GM10266 (cell line): ENCODE results near the gene CALN1.
"Not testable (repeated sequence)": the region's sequence is repeated elsewhere in the genome, so short reads cannot be mapped to it uniquely, and the experiment has no call there.

Experiments
- DNase-seq: peaks from one replicate; pipeline ENCODE4 v3.0.0; 2012; ENCODE audit errors: extremely low spot score
- TF ChIP-seq, protein P1 (sequence below): IDR thresholded peaks from 2 replicates; pipeline ENCODE4 v1.5.1; 2012; ENCODE audit warnings: mild to moderate bottlenecking, low read depth; ENCODE audit not compliant: control insufficient read depth, insufficient read depth; ENCODE audit errors: missing control alignments

Gene CALN1

DNA sequence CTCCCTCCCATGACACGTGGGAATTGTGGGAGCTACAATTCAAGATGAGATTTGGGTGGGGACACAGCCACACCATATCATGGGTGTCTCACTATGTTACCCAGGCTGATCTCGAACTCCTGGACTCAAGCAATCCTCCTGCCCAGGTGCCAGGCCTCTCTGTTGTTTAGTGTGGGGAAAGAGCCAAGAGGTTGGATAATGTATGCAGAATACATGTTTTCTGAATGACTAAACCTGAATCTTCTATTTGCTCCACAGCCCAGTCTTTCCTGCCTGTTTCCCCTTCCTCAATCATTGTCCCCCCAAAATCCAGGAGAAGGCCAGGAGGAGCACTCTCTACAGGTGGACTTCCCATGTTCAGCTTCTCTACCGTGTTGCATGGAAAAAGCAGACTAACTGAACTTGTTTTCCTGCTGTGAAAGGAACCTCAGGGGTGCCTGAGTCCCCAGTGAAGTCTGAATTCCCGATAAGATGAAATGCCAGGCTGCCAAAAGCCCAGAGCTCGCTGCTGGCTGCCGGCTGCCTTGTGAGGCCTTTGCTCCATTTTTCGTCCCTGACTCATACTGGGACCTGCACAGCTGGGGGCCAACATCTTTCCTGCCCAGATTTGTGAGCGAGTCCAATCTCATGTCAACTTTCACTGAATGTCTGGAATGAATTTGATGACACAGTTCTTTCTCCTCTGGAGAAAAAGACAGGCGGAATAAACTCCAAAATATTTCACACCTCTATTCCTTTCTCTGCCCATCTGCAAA is 588.0 kb downstream of the CALN1 start:
- DNase-seq, result no peak
- TF ChIP-seq, protein P1, sequence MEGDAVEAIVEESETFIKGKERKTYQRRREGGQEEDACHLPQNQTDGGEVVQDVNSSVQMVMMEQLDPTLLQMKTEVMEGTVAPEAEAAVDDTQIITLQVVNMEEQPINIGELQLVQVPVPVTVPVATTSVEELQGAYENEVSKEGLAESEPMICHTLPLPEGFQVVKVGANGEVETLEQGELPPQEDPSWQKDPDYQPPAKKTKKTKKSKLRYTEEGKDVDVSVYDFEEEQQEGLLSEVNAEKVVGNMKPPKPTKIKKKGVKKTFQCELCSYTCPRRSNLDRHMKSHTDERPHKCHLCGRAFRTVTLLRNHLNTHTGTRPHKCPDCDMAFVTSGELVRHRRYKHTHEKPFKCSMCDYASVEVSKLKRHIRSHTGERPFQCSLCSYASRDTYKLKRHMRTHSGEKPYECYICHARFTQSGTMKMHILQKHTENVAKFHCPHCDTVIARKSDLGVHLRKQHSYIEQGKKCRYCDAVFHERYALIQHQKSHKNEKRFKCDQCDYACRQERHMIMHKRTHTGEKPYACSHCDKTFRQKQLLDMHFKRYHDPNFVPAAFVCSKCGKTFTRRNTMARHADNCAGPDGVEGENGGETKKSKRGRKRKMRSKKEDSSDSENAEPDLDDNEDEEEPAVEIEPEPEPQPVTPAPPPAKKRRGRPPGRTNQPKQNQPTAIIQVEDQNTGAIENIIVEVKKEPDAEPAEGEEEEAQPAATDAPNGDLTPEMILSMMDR, result no peak

DNA sequence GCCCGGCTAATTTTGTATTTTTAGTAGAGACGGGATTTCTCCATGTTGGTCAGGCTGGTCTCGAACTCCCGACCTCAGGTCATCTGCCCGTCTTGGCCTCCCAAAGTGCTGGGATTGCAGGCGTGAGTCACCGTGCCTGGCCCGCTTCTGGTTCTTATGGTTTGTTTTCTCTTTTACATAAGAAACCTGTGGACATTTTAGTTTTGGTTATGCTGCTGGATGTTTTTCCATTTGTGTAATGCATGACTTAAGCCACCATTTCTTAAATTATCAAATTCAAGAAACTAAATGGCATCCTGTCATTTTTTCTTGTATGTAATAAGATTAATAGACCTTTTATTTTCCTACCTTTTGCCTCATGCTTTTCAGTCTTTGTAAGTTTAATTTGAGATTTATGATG is 589.7 kb downstream of the CALN1 start:
- not testable (repeated sequence) for DNase-seq

DNA sequence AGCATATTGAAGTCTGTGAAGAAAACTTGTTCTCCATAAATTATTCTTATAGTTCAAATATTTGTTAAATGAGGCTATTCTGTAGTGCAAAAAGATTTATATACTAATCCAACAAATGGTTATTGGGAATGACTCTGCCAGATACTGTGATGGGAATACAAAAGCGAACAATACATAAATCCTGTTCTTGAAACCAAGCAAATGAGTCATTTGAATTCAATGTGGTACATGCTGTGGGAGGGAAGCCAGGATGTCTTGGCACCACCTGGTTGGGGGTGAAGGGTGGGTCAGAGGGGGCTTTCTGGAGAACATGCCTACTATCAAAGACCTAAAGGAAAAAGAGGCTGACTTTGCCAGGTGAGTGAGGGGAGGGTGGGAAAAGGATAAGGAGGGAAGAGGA is 594.2 kb downstream of the CALN1 start:
- DNase-seq, result no peak
- TF ChIP-seq, protein P1, result no peak

DNA sequence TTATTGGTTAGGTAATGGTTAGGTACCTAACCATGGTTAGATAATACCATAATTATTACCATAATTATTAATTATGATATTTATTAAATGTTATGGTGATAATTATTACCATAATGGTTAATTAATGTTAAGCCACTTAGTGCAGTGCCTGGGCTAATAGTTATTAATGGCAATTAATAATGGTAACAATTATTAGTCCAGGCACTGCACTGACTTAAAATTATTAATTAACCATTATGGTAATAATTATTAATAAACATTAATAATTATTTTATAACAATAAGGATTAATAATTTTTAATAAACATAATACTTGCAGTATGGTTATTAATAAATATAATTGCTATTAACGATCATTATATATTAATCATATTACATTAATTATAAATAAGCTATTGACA is 604.0 kb downstream of the CALN1 start:
- DNase-seq, result no peak
- TF ChIP-seq, protein P1, result no peak

DNA sequence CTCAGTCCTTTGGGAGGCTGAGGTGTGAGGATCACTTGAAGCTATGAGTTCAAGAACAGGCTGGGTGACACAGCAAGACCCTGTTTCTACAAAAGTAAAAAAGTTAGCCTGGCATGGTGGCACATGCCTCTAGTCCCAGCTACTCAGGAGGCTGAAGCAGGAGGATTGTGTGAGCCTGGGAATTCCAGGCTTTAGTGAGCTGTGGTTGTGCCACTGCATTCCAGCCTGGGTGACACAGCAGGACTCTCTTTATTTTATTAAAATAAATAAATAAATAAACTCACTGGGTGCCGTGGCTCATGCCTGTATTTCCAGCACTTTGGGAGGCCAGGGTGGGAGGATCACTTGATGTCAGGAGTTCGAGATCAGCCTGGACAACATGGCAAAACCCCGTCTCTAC is 607.9 kb downstream of the CALN1 start:
- TF ChIP-seq, protein P1, result no peak
- no peak for DNase-seq

DNA sequence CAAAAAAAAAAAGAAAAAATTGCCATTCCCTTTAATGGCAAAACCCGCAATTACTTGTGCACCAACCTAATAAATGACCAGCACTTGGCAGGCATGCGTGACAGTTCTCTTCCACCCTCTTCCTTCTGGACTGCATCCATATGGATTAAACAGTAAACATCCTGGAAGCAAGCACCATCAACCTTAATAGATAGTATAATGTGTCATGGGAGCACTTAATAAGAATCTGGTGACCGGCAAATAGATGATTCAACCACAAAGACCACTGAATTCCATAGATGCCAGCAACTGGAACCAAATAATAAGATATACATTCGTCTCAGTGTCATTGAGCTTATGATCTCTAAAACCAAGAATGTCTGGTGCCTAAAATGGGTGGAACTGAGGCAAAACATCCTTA is 610.2 kb downstream of the CALN1 start:
- DNase-seq, result no peak
- TF ChIP-seq, protein P1, result no peak

DNA sequence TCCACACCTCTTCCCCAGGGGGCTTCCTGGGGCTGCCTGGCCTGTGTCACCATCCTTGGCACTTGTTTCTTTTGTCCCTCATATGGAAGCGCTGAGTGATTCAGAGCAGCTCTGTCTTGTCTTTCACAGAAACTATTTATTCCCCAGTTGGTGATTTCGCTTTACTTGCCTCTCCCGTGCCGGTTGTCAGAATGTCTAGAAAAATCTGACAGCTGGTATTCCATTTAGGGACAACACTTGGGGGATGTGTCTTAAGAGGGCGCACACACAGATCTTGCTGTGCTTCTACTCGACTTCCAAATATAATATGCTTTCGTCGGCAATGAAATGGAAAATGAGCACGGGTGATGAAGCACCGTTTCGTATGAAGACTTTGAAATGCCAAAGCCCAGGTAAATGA is 611.8 kb downstream of the CALN1 start:
- no peak for DNase-seq
- TF ChIP-seq, protein P1, result no peak

DNA sequence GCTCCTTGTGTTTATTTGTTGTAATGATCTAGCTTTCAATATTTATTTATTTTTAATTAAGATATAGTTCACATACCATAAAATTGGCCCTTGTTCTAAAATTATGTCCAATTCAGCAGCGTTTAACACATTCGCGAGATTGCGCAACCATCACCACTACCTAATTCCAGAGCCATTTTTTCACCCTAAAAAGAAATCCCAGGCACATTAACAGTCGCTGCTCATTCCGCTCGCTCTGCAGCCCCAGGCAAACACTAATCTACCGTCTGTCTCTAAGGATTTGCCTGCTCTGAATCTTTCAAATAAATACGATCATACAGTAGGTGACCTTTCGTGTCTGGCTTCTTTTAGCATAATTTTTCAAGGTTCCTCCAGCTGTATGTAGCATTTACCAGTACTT is 616.7 kb downstream of the CALN1 start:
- TF ChIP-seq, protein P1, result no peak
- DNase-seq, result no peak
